GM23338 (cell line): ENCODE data around the gene SH3TC2. TPM values are rescaled to one million over a fixed set of nuclear protein-coding genes. Genes with fewer than 3 reads are reported as not detected.

ENCODE experiments used
- ATAC-seq: fragments of 200-7000 bp; cut with Tn5 transposase; 3 replicates; pipeline ENCODE4 v1.9.1; 2020
- DNase-seq: peaks from one replicate; pipeline ENCODE4 v3.0.0-alpha.2; 2015; ENCODE audit warnings: low spot score
- H2AFZ ChIP-seq: fragments of 200-600 bp; sonication (generic); 2 replicates; pipeline ENCODE4 v1.8.0; 2016; ENCODE audit warnings: antibody characterized with exemption, mild to moderate bottlenecking, moderate library complexity
- H3F3A ChIP-seq: fragments of 200-600 bp; sonication (generic); replicated peaks from 2 replicates; pipeline ENCODE4 v1.8.0; 2017; ENCODE audit warnings: antibody characterized with exemption, mixed run types, low read depth
- H3K27ac ChIP-seq: fragments of 200-600 bp; sonication (generic); 2 replicates; pipeline ENCODE4 v1.6.1; 2016; ENCODE audit warnings: low read depth
- H3K27me3 ChIP-seq: fragments of 200-600 bp; sonication (generic); 2 replicates; pipeline ENCODE4 v1.8.0; 2016; ENCODE audit warnings: mild to moderate bottlenecking, mixed run types, moderate library complexity; ENCODE audit not compliant: insufficient read depth
- H3K36me3 ChIP-seq: fragments of 200-600 bp; sonication (generic); 2 replicates; pipeline ENCODE4 v1.8.0; 2016; ENCODE audit warnings: mild to moderate bottlenecking; ENCODE audit not compliant: insufficient read depth
- H3K4me1 ChIP-seq: fragments of 200-600 bp; sonication (generic); 2 replicates; pipeline ENCODE4 v1.8.0; 2016; ENCODE audit warnings: mild to moderate bottlenecking, moderate library complexity; ENCODE audit not compliant: insufficient read depth
- H3K4me2 ChIP-seq: fragments of 200-600 bp; sonication (generic); 2 replicates; pipeline ENCODE4 v1.7.1; 2017; ENCODE audit warnings: mixed run types
- H3K4me3 ChIP-seq: fragments of 200-600 bp; sonication (generic); 2 replicates; pipeline ENCODE4 v1.6.1; 2016; ENCODE audit warnings: mixed run types
- H3K79me2 ChIP-seq: fragments of 200-600 bp; sonication (generic); replicated peaks from 2 replicates; pipeline ENCODE4 v1.8.0; 2017; ENCODE audit warnings: mild to moderate bottlenecking; ENCODE audit not compliant: insufficient read depth
- H3K9me2 ChIP-seq: fragments of 200-600 bp; sonication (generic); 2 replicates; pipeline ENCODE4 v1.8.0; 2017; ENCODE audit not compliant: insufficient read depth
- H4K20me1 ChIP-seq: fragments of 200-600 bp; sonication (generic); replicated peaks from 2 replicates; pipeline ENCODE4 v1.8.0; 2017; ENCODE audit warnings: mild to moderate bottlenecking; ENCODE audit not compliant: insufficient read depth
- H3K27ac Mint-ChIP-seq: 2 replicates; pipeline ENCODE4 v1.8.0; 2020; ENCODE audit warnings: inconsistent platforms, mild to moderate bottlenecking, moderate library complexity, mixed read lengths
- H3K27me3 Mint-ChIP-seq: 3 replicates; pipeline ENCODE4 v1.8.0; 2022; ENCODE audit warnings: low read depth, mild to moderate bottlenecking, moderate library complexity, mixed read lengths, inconsistent platforms; ENCODE audit not compliant: insufficient read depth, poor library complexity
- H3K36me3 Mint-ChIP-seq: 3 replicates; pipeline ENCODE4 v1.8.0; 2021; ENCODE audit warnings: low read depth, mild to moderate bottlenecking, inconsistent platforms, moderate library complexity, mixed read lengths
- H3K4me1 Mint-ChIP-seq: 3 replicates; pipeline ENCODE4 v1.8.0; 2020; ENCODE audit warnings: mild to moderate bottlenecking, inconsistent platforms, mixed read lengths
- H3K4me3 Mint-ChIP-seq: 3 replicates; pipeline ENCODE4 v1.8.0; 2021; ENCODE audit warnings: moderate library complexity, mild to moderate bottlenecking, inconsistent platforms, mixed read lengths
- H3K9me3 Mint-ChIP-seq: 3 replicates; pipeline ENCODE4 v1.8.0; 2020; ENCODE audit warnings: moderate library complexity, mild to moderate bottlenecking, inconsistent platforms, mixed read lengths
- CTCF ChIP-seq, 2 experiments: fragments of 200-600 bp in 1 of 2; sonication (generic) in 1 of 2; conservative IDR thresholded peaks; 2 replicates each; pipeline versions ENCODE4 v1.5.1 to v1.6.1; 2016 to 2017; ENCODE audit warnings: antibody characterized with exemption in 2 of 2, low read depth in 2 of 2, mild to moderate bottlenecking in 2 of 2, moderate library complexity in 1 of 2
- EZH2phosphoT487 ChIP-seq: fragments of 200-600 bp; sonication (generic); IDR thresholded peaks from one replicate; pipeline ENCODE4 v1.8.1; 2018; ENCODE audit warnings: antibody characterized with exemption; ENCODE audit not compliant: unreplicated experiment
- REST ChIP-seq: IDR thresholded peaks from one replicate; pipeline ENCODE4 v1.6.1; 2018; ENCODE audit warnings: antibody characterized with exemption; ENCODE audit not compliant: unreplicated experiment
- ZNF462 ChIP-seq: fragments of 250-450 bp; sonication (Bioruptor Pico); IDR thresholded peaks from 2 replicates; pipeline ENCODE4 v1.5.0; 2020; ENCODE audit warnings: mild to moderate bottlenecking, moderate library complexity
- polyA plus RNA-seq: library from polyadenylated mRNA; unstranded; fragments of >200 nt; fragmentation: Nextera tagmentation; extraction: Ambion mirVana; gene quantifications from 2 replicates; pipeline ENCODE4 v1.2.1, GENCODE V29; 2016
- total RNA-seq: library from RNA; depleted of rRNA; stranded (reverse); fragments of >200 nt; shearing (Covaris generic); gene quantifications from 2 replicates; pipeline ENCODE4 v1.2.3, GENCODE V29; 2014

The SH3TC2 gene
- total and polyA plus RNA-seq, 2 experiments from 2014 or later, result 0.10 to 0.17 TPM

DNA sequence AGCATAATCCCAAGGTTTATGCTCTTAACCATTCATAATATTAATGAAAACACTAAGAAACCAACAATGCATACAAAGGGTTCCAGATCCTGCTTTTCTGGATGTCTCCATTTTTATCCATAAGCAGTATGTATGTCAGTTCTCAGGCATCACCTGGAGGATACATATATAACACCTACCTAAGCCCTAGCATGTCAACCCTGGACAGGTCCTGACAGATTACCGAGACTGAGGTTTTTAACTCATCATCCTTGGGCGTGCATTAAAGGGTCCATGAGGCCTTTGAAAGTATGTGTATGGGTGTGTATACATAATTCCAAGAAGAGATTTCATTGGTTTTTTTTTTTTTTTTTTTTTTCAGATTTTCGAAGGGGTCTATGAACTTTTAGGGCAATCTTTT is 70.6 kb downstream of the SH3TC2 start (continued):
- TF ChIP-seq ZNF462 (no peak), EZH2phosphoT487 (no peak), CTCF (conservative IDR thresholded peaks at IDR 0.05; ENCODE audit: low read depth in 2 of 2) (no peak)

DNA sequence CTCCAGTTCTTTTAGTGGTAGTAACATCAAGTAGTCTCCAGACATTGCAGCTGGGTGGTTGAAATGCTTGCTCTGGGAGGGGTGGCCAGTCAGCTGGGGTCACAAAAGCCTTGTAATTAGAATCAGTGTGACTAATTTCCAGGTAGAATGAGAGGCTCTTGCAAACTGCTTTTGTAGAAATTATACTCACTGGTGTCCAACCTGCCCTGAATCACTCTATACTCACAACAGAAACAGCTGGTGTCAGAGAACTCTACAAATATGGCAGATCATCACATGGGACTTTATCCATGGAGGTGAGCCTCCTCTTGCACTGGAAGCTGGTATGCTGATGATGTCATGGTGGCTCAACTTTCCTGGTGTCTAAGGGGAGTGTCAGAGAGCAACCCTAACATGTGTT is 71.3 kb downstream of the SH3TC2 start:
- no peaks in the 10 kb centered on the region for H3K36me3 ChIP-seq
- no peaks in the 10 kb centered on the region for H4K20me1 ChIP-seq
- H3F3A ChIP-seq, result no peaks in the 10 kb centered on the region
- H3K27me3 ChIP-seq, result no peaks in the 10 kb centered on the region
- no peak overlapping the region for H3K4me3 ChIP-seq
- H3K9me2 ChIP-seq, result no peaks in the 10 kb centered on the region; the same call in 1 of the 2 replicates
- H3K4me1 Mint-ChIP-seq, result peaks cover 5% of the 10 kb centered on the region; the same call in 2 of the 3 replicates
- H2AFZ ChIP-seq, result no peak overlapping the region
- no peak overlapping the region for H3K27ac ChIP-seq
- H3K36me3 Mint-ChIP-seq, result no peaks in the 10 kb centered on the region
- H3K27ac Mint-ChIP-seq, result no peak overlapping the region
- DNase-seq (no peak), ATAC-seq (no peak)
- H3K9me3 Mint-ChIP-seq, result no peaks in the 10 kb centered on the region
- no peak overlapping the region for H3K4me2 ChIP-seq
- no peaks in the 10 kb centered on the region for H3K79me2 ChIP-seq
- no peak overlapping the region for H3K4me3 Mint-ChIP-seq
- H3K4me1 ChIP-seq, result no peaks in the 10 kb centered on the region
- no peaks in the 10 kb centered on the region for H3K27me3 Mint-ChIP-seq
- no peak for TF ChIP-seq EZH2phosphoT487
- no peak for TF ChIP-seq REST
